Measurements from ENCODE around the gene RNF207.

- no peak for TF ChIP-seq CTCF (IDR thresholded peaks at IDR 0.05; ENCODE audit: poor library complexity, severe bottlenecking)
- no peak for TF ChIP-seq RAD21 (conservative IDR thresholded peaks at IDR 0.05)
- no peak for TF ChIP-seq REST (IDR thresholded peaks at IDR 0.05; ENCODE audit: borderline replicate concordance)
- no peak for TF ChIP-seq MXI1 (conservative IDR thresholded peaks at IDR 0.05; ENCODE audit: poor library complexity, severe bottlenecking)
- TF ChIP-seq POLR2AphosphoS5 (IDR thresholded peaks at IDR 0.05): no peak
Observed at GRCh38 chr1:6251233-6251632, 45.3 kb downstream of the RNF207 start.
